Retina (tissue), 1 donor: Measurements from ENCODE around the gene RNF175.
A peak's percentile ranks its signal among the peaks of the same experiment; 100 is the strongest.

ENCODE experiments used
- DNase-seq: peaks from one replicate; pipeline ENCODE4 v3.0.0-alpha.2; 2016

RNF175 gene

DNA sequence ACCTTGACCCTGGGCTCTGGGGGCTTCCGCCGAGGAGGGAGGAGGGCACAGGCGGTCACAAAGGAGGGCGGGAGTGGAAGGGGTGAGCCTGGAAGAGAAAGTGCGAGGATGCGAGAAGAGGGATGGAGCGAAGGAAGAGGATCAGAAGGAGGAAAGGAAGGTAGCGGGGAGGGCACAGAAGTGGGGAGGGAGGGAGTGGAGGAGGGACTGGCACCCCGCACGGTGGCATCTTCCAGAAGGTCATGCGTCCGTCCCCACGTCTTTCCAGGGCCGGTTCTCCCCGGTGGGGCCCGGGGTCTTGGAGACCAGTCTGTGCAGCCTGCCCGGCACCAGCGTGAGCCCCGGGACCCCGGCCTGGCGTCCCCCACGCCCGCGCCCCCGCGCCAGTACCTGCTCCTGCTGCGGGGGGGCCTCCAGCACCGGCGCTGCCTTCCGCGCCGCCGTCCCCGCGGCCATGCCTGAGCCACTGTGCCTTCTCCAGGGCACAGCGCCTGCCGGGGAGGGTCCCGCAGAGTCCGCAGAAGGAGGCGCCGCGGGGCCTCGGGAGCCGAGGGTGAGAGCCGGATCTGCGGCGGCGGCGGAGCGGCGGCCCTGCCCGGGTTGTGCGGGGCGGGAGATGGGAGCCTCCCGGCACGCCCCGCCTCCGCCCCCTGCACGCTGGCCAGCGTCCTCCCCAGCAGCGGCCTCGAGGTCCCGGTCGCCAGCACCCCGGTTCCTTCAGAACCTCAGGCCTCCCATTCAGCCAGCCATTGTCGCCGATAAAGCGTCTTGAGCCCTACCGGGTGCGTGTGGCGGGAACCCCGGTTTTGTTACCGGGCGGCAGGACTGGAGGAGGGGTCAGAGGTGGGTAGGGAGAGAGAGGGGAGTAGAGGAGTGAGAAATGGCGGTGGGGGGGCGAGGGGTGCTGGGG lies at the start of gene RNF175:
TSS of gene RNF175 (minus strand) at position 618 of the 910 bp plus-strand sequence. CDS start at position 456, 162 bp downstream.
- DNase-seq, result peak; percentile 79

DNA sequence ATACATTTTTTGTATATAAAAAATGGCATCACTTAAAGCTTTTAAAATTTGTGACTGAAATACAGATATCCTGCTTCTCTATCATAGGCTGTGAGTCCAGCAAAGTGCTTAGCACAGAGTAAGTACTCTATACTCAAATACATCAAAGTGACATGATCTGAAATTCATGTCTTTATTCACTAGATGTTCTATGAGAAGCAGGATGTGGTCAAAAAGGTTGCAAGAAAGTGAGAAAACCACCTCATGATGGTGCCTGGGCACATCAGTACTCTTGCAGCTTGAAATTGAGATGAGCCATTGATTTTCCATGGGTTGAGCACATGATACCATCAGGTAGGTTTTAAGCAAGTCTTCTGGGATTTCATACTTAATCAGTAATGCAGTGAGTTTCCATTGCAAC lies 49.5 kb upstream of the RNF175 start:
- no peak for DNase-seq

DNA sequence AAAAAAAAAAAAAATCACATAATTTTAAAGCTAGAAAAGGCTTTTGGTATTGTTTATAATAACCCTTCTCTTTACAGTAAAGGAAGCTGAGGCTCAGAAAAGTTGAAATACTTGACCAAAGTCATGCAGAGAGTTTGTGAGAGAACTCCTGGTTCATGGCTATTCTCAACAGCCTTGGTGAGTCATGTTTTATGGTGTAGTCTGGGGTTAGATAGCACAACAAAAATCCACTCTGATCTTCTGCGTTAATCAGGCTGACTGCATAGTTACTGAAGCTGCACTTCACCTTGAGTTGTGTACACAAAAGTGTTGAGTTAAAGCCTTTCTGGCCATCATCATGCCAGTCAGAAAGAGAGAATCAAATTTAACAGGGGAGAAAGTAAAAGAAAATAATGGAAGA lies 48.4 kb upstream of the RNF175 start:
- DNase-seq, result no peak

DNA sequence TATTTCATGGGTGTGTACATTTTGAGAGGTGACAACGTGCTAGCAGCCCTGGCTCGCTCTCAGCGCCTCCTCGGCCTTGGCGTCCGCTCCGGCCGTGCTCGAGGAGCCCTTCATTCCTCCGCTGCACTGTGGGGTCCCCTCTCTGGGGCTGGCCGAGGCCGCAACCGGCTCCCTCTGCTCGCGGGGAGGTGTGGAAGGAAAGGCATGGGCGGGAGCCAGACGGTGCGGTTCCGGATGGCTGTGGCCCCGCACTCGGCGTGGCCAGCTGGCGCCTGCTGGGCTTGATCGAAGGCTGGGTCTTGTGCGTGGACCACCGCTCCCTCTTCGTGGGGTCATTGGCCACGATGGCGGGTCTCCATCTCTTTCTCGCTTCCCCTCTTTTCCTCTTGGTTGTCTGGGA lies 46.2 kb upstream of the RNF175 start:
- DNase-seq, result no peak

DNA sequence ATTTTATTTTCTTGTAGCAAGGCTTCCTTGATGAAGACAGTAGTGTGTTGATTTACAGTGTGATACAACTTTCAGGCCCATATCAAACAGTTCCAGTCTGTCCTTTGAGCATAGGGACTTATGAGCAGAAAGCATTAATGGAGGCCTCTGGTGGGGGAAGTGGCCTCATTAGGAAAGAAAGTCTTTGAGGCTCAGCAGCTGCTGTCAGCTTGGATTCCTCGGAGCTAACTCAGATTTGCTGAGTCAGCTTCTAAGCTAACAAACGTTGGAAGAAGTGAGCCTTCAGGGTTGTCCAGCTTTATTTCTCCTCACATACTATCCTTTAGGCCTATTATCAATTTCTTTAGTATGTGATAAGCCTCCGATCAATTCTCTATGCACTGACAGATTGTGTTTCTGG lies 44.9 kb upstream of the RNF175 start:
- DNase-seq, result peak; percentile 80

DNA sequence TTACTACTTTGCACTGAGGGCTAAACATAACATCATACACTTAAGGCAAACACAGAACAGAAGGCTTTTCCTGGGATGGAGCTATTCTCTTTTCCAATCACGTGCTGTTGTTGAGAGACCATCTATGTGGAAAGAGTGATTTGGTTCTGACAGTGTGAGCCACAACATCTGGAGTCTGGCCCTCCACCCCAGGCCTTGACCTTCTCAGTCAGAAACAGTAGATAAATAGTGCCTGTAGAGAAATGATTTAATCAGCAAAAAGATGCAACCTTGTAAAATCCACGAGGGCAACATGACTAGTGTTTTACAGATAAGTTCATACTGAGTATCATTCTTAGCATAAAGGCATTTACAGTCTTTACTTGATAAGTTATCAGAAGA lies 39.9 kb upstream of the RNF175 start:
- no peak for DNase-seq

DNA sequence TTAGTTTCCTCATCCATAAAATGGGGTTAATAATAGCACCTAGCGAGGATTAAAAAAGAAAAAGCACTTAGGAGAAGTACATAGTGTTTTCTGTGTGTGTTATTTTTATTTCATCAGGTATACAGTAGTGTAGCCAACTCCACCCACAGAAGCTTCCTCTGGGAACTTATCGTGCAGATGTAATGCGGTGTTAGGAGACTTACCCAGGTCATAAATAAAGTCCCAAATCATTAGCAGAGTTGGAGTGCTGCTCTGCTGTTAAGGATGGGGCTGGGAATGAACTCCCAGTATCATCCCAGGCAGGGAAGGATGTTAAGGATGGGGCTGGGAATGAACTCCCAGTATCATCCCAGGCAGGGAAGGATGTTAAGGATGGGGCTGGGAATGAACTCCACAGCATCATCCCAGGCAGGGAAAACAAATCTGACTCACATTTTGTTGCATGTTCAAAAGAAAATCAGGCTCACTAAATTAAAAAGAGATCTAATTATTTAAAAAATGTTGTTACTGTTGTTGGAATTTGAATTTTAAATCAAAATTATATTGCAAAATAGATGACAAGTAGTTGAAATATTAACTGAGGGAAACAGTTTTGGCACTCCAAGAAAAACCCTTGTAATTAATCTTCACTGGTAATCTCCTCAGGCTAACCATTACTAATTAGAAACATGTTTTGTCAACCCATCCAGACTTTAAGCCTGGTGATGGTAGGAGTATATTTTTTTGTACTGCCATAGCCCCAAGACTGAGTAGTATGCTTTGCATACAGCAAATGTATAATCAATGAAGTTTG lies 39.3 kb upstream of the RNF175 start:
- no peak for DNase-seq

DNA sequence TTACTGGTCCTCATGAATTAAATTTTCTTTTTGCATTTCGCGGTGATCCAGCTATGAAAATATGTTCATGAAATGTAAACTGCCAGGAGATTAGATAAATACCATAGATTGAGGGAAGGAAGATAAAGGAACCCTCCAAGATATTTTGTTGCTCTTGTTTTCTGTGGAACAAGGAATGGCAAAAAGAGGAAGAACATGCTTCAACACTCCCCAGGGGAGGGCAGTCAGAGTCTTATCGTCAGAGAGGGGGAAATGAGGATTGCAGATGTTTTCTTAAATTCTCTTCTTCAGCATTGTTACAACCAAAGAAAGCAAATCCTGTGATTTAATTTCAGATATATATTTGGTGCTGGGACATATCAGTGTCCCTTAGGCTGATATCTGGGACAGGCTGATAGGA lies 38.6 kb upstream of the RNF175 start:
- DNase-seq, result no peak

DNA sequence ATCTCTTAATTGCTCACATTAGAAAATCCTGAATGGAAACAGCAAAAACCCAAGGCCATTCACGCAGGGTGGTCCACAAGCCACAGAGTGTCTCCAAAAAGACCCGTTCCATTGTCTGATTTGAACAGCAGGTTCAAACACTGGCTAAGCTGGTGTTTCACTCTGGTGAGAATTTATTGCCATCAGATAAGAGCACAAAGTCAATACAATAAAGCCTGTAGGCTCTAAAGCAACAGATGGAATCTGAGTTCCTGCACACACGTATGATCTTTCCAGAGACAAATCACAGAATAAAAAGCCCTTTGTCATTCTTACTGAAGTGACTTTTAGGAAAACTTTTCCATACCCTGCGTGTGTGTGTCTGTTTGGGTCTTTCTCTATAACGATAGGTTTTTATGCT lies 34.2 kb upstream of the RNF175 start:
- peak; percentile 61 for DNase-seq

DNA sequence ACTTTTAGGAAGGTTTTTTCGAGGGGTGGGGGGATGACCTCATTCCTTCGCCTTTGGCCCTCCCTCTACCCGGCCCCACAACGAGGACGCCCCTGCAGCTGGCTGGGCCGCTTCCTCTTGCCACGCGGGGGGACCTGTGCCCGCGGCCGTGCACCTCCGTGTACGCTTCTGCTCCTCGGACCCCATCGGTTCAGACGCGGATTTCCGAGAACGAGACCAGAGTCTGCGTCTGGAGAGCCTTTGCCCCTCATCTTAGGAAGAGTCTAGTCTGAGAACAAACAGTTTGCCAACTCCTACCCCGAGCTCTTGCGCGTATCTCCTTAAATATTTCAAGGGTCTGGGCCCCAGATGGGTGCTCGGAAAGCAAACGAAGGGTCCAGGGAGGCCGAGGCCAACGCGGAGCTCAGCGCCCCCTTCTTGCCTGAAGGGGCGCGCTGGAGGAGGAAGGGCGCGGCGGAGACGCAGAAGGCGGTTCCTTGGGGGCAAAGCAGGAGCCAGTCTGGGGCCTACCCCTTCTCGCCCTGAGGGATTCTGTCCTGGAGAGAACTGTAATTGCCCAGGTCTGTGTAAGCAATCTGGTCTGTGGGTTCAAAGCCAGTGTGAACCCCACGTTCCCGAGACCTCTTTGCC lies 32.9 kb upstream of the RNF175 start:
- DNase-seq, result no peak

DNA sequence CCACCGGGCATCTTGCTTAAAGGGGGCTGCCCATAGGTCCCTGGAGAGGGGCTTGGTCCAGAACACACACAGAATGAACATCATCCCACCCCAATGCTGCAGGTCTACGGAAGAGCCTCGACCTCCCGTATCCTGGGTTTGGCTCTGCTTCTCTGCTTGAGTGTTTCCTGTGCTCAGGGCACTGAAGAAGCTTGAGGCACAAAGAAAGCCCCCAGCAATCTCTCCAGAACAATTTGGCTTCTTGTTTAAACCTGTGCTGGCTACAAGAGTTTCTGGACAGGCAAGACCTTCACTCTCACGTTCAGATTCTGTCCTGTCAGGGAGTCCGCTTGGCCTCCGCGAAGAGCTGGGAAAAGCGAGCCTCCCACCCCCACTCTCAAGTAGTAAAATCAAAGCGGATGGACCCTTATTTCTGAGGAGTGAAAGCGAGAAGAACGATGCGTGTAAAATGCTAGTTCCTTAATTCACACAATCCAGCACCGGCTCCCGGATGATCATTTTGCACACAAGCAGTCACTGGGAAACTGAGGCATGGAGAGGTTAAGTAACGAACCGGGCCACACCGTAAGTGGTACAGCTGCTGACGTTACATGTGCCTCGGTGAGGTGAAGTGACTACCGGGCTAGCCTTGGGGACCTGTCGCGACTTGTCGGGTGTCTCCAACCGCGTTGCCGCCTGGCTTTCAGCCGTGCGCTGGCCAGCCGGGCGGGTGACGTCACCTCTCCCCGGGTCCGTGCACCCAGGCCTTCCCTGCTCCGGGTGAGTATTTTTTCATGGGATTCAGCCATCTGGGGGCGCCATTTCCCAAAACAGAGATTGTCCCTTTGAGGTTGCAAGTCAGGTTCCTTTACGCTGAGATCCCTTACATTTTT lies 32.2 kb upstream of the RNF175 start:
- DNase-seq, result peak; percentile 97

DNA sequence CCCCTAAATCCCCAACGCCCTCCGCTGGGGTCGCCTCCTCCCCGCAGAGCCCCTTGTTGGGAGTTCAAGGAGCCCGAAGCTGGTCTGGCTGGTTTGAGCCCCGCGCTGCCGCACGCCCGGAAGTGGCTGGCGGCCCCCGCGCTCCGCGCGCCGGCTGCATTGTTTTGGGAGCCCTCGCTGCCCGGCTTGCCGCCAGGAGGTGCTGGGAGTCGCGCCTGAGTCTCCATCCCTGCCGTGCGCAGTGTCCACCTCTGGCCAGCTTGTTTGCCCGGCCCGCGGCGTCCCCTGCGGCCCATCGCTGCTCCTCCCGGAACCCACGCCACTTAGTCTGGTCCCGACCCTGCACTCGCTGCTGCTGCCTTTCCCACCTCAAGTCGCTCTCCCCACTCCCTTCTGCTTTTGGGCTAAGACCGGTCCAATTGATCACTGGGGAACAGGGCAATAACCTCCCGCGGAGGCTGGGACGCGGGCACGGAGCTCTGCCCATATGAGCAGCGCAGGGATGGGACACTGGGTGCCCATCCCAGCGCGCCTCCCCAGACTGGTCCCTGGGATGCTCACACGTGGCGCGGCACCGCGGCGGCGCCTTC lies 31.2 kb upstream of the RNF175 start:
- peak; percentile 89 for DNase-seq

DNA sequence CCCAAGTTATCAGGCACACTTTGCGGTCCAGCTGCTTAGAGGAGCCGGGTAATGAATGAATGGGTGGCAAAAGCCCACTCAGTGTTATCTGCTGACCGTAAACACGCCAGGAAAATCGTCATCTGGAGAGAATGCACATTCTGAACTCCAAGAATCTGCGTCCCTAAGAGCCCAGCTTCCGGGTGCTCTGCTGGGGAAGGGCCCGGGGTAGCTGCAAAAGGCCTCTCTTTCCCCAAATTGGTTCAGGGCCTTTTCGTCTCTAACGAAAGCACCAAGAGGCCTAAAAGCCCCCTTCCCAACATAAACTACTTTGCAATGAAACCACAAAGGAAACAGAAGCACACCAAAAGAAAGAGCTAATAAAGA lies 30.7 kb upstream of the RNF175 start:
- peak; percentile 88 for DNase-seq

DNA sequence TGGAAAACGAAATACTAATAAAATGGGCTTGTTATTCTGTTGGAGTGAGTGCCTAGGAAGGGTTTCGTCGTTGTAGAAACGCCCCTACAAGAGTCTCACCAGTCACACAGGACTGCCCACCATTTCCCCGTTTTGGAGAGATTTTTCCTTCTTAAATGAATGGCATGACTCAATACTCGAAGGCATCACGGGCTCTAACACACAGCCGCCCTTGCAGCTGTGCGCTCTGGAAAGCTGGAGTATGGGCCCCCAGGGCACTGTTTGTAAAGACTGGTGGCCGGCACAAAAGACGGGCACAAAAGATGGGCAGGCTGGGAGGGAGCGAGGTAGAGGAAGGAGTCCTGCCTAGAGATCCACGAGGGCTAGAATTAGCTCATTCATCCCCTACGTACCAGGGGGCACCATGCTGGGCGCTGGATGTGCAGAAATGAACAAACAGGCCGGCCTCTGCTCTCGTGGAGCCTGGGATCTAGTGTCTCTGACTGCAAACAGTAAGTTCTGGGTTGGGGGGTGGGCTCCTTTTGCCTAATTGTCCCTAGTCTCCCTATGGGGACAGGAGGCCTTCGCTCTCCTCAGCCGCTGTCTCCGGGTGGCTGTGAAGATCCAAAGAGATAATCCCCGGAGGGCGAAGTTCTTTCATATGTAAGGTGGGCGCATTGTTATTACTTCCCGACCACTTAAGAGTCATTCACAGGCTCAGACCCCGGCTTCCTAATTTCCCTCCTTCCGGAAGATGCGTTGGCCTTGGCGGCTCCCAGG lies 30.1 kb upstream of the RNF175 start:
- DNase-seq, result peak; percentile 88

DNA sequence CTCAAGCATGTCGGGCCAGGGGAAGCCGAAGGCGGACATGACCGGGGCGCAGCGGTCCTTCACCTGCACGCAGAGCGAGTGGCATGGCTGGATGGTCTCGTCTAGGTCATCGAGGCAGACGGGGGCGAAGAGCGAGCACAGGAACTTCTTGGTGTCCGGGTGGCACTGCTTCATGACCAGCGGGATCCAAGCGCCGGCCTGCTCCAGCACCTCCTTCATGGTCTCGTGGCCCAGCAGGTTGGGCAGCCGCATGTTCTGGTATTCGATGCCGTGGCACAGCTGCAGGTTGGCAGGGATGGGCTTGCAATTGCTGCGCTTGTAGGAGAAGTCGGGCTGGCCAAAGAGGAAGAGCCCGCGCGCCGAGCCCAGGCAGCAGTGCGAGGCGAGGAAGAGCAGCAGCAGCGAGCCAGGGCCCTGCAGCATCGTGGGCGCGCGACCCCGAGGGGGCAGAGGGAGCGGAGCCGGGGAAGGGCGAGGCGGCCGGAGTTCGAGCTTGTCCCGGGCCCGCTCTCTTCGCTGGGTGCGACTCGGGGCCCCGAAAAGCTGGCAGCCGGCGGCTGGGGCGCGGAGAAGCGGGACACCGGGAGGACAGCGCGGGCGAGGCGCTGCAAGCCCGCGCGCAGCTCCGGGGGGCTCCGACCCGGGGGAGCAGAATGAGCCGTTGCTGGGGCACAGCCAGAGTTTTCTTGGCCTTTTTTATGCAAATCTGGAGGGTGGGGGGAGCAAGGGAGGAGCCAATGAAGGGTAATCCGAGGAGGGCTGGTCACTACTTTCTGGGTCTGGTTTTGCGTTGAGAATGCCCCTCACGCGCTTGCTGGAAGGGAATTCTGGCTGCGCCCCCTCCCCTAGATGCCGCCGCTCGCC lies 28.8 kb upstream of the RNF175 start, which contains the start of gene SFRP2:
TSS of gene SFRP2 (minus strand) at position 671 of the 864 bp plus-strand sequence. CDS start at position 423, 248 bp downstream.
- DNase-seq, result peak; percentile 95

DNA sequence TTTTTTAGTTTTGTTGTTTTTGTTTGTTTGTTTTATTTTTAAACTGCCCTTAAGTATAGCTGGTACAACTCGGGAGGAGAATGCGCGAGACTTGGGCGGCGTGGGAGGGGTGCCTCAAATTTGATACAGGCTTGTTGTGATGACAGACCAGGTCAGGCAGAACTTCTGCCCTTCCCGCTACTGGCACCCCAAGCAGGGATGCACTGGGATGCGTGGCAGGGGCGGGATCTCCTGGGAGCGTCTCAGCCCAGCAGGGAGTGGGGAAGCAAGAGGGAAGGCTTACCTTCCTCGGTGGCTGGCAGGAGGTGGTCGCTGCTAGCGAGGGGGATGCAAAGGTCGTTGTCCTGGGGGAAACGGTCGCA lies 28.2 kb upstream of the RNF175 start:
- DNase-seq, result no peak

DNA sequence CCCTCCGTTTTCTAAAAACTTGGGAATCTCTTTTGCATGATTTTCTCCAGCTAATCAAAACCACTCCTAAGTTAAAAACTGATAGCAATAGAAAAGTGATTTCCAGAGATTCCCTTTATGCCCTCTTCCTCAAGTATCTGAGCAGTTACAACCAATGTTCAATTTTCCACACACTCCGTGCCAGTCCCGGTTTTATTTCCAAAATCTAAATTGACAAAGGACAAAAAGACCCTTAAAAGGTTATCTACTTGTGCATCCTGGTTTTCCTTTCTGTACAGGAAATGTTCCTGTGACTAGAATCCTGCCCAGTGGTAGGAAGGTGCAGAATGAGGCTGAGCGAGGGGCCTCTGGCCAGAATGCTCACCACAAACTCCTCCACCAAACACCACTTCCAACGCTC lies 27.8 kb upstream of the RNF175 start:
- DNase-seq, result no peak

DNA sequence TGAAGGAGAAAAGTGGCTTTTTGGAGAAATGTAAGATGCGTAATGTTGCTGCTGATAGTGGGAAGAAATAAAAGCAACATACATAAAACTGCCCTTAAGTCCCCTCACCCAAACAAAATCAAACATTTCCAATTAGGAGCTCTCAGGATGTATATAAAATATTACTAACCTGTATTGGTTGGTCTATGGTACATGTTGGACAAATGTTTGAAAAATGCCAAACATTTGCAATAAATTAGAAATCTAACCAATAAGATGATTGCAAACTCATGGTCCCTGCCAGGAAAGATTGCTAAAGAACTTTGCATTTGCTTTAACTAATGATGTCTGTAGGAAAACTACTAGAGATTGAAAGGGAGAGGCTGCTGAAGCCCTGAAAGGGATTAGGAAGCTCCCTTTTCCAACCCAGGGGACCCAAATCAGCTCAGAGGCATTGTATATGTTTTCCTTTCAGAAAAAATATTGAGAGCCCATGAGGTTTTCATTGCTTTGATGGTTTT lies 27.3 kb upstream of the RNF175 start:
- DNase-seq, result no peak

DNA sequence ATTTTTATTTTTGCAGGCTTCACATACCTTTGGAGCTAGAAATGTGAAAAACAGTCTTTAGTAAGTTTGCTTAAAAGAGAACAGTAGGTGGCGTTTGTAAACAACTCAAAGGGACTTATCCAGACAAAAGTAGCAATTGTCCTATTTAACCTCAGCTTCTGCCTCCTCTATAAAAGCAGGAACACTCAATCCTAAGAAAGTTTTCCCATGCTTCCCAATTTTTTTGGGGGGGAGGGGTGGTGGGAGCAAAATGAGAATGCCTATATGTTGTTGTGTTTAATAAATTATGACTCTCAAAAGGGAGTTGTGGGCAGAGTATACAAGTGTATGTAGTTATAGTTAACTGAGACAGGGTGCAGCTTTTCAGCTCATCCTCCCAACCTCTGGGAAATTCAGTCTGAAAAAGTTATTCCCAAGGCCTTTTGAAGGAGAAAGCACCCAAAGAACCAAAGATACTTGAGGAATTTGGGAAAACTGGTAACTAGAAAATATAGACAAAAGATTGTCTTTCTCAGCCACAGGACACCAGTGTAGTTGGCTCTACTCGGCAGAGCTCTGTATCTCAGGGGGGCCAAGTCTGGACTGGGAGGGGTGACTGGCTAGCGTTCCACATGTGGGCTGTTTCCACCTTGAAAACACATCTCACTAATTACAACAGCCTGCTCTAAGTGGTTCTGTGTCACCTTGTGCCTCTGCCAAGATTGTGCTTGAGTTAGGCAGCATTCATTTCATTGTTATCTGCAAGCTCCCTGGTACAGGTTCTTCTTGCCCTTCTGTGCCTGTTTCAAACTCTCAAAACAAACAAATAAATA lies 26.3 kb upstream of the RNF175 start:
- peak; percentile 49 for DNase-seq
